Measurements from ENCODE around the gene ZNF865. TPM values are rescaled to one million over a fixed set of nuclear protein-coding genes. Genes with fewer than 3 reads are reported as not detected.

ZNF865 gene
- polyA plus RNA-seq, 6 donors from 2014 or later, result 0.12 to 0.60 (median 0.18) TPM; not detected in 2

DNA sequence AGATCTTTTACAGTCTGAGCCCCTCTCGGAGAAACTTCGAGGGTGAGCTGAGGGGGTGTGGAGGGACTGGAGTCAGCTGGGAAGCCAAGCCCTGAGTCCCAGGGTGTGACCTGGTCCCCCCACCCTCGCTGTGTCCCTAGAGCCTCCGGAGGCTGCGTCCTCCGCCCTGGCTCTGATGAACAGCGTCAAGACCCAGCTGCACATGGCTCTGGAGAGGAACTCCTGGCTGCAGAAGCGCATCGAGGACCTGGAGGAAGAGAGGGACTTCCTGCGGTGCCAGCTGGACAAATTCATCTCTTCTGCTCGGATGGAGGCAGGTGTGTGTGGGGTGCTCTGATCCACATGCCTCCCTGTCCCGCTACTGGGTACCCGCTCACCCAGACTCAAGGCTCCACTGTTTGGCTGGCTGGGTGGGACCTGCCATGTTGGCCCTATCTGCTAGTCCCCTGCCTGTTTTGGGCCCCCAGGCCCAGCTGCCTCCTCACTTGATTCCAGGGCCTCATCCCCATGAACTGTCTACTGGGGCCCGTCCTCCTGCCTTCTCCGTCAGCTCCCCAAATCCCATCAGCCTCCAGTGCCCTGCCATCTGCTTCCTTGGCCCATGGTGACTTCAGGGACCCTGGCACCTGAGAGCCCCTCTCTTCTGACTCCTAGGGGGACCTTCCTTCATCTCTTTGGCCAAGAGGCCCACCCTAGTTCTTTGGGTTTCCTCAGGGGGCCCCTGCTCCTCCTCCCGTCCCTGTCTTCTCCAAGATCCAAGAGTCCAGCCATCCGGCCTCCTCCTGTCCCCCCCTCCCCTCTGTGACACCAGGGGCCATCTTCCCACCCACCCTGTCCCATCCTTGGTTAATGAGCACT, 44.0 kb downstream of the ZNF865 start:
- H3K9me3 Mint-ChIP-seq, result no peaks in the 10 kb centered on the region
- no peak for DNase-seq
- peaks cover 35 to 56% (median 53%) of the 10 kb centered on the region in 3 donors for H3K4me1 Mint-ChIP-seq
- H3K36me3 Mint-ChIP-seq, result peaks cover 0 to 5% of the 10 kb centered on the region in 2 donors
- H3K4me3 Mint-ChIP-seq, result peak overlapping the region; percentile 81 to 98 (median 91)
- peak overlapping the region in 5 of 6 donors; percentile 77 to 93 (median 82) for H3K27ac Mint-ChIP-seq
- no peaks in the 10 kb centered on the region for H3K27me3 Mint-ChIP-seq
- ATAC-seq (ENCODE audit: low read depth in 2 of 2), result no peak

DNA sequence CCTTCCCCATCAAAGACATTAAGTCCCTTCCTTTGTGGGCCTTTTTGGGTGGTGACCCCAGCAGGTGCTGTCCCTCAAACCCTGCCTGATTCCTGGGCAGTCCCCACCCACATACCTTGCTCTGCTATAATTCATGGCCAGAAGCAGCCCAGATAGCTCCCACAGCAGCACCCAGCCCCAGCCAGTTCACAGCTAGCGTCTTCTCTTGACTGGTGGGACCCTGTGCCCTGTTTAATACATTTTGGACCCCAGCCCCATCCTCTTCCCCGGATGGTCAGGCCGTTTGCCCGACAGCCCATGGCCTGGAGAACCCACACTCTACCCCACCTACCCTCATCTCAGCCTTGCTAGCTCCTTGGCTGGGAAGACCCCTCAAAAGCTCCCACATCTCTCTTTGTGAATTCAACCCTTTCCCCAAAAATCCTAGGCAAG, 44.7 kb downstream of the ZNF865 start:
- Mint-ChIP-seq H3K36me3 (peaks cover 0 to 5% of the 10 kb centered on the region in 2 donors), H3K9me3 (no peaks in the 10 kb centered on the region), H3K4me3 (peak overlapping the region; percentile 43 to 92 (median 74)), H3K27me3 (no peaks in the 10 kb centered on the region), H3K4me1 (peaks cover 33 to 52% (median 51%) of the 10 kb centered on the region in 3 donors), H3K27ac (peak overlapping the region in 4 of 6 donors; percentile 59 to 94 (median 80))
- no peak for DNase-seq
- no peak for ATAC-seq (ENCODE audit: low read depth in 2 of 2)

DNA sequence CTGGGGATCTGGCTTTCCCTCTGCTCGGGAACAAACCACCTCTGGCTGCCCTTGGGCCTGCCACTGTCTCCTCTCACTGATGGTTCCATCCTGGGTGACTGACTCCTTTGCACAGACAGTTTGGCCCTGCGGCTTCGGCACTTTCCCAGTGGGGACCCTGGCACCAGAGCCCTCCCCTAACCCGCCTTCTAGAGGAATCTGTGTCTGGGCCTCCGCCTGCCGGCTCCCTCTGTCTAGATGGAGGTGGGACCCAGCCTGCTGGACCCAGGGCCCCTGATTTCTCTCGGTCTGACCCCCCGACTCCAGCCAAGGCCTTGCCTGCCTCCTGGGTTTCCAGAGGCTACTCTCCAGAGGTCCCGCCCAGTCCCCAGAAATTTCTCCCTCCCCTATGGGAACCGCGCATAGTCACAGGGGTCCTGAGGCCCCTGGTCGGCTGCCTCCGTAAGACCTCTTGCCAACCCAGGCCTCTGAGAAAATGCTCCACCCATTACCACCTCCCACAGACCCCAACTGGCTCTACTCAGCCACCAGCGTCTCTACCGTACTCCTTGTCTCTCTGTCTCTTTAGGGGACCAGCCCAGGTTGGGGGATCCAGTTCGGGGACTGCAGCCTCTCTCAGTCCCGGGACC, 45.3 kb downstream of the ZNF865 start:
- Mint-ChIP-seq H3K4me1 (peaks cover 37 to 49% (median 49%) of the 10 kb centered on the region in 3 donors), H3K9me3 (no peaks in the 10 kb centered on the region), H3K36me3 (peaks cover 0 to 5% of the 10 kb centered on the region in 2 donors), H3K27ac (peak overlapping the region in 4 of 6 donors; percentile 67 to 94 (median 90)), H3K27me3 (no peaks in the 10 kb centered on the region), H3K4me3 (peak overlapping the region; percentile 38 to 92 (median 74))
- DNase-seq (no peak), ATAC-seq (ENCODE audit: low read depth in 2 of 2) (no peak)

DNA sequence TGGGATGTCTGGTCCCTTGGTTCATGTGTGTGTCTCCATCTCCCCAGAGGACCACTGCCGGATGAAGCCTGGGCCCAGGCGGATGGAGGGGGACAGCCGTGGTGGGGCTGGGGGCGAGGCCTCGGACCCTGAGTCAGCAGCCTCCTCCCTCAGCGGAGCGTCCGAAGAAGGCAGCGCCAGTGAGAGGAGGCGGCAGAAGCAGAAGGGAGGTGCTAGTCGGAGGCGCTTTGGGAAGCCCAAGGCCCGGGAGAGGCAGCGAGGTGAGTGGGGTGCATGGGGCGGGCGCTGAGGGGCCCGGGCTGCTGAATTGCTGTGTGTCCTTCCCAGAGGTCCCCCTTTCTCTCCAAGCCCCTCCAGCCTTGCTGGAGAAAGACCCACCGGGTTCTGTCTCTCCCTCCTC, 45.8 kb downstream of the ZNF865 start:
- DNase-seq, result no peak

DNA sequence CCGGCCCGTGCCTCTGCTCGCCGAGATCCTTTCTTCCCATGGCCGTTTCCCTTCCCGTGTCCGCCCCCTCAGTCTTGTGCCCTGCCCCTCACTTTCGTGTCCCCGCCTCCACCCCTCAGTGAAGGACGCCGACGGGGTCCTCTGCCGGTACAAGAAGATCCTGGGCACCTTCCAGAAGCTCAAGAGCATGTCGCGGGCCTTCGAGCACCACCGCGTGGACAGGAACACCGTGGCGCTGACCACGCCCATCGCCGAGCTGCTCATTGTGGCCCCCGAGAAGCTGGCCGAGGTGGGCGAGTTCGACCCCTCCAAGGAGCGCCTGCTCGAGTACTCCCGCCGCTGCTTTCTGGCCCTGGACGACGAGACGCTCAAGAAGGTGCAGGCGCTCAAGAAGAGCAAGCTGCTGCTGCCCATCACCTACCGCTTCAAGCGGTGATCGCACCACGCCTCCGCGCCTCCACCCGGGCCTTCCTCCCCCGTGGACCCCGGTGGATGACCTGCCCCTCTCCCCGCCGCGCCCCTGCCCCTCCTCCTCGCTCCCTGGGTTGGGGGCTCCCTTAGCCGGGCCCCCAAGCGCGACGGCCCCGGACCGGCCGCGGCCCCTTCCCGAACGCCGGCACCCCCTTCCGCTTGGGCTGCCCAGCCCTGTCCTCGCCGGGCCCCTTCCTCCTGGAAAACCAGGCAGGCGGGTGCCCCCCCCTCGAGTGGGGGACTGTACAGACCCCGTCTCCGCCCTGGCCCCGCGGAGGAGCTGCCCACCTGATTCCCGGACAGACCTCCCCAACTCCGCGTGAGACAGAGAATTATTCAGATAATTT, 47.1 kb downstream of the ZNF865 start:
- ATAC-seq (ENCODE audit: low read depth in 2 of 2), result no peak
- peak overlapping the region in 4 of 6 donors; percentile 72 to 99 (median 91) for H3K27ac Mint-ChIP-seq
- peaks cover 42 to 55% (median 55%) of the 10 kb centered on the region in 3 donors for H3K4me1 Mint-ChIP-seq
- DNase-seq, result no peak
- H3K36me3 Mint-ChIP-seq, result peaks cover 0 to 5% of the 10 kb centered on the region in 2 donors
- peak overlapping the region in 4 of 8 donors; percentile 20 to 60 (median 42) for H3K4me3 Mint-ChIP-seq
- no peaks in the 10 kb centered on the region for H3K27me3 Mint-ChIP-seq
- no peaks in the 10 kb centered on the region for H3K9me3 Mint-ChIP-seq

More for the DNA sequence above, 45.8 kb downstream of the ZNF865 start:
- peaks cover 0 to 5% of the 10 kb centered on the region in 2 donors for H3K36me3 Mint-ChIP-seq
- peak overlapping the region in 1 of 6 donors; percentile 93 for H3K27ac Mint-ChIP-seq
- peak overlapping the region in 2 of 8 donors; percentile 91 to 92 for H3K4me3 Mint-ChIP-seq
- no peak for ATAC-seq (ENCODE audit: low read depth in 2 of 2)
- H3K4me1 Mint-ChIP-seq, result peaks cover 42 to 54% (median 52%) of the 10 kb centered on the region in 3 donors
- no peaks in the 10 kb centered on the region for H3K27me3 Mint-ChIP-seq
- H3K9me3 Mint-ChIP-seq, result no peaks in the 10 kb centered on the region

DNA sequence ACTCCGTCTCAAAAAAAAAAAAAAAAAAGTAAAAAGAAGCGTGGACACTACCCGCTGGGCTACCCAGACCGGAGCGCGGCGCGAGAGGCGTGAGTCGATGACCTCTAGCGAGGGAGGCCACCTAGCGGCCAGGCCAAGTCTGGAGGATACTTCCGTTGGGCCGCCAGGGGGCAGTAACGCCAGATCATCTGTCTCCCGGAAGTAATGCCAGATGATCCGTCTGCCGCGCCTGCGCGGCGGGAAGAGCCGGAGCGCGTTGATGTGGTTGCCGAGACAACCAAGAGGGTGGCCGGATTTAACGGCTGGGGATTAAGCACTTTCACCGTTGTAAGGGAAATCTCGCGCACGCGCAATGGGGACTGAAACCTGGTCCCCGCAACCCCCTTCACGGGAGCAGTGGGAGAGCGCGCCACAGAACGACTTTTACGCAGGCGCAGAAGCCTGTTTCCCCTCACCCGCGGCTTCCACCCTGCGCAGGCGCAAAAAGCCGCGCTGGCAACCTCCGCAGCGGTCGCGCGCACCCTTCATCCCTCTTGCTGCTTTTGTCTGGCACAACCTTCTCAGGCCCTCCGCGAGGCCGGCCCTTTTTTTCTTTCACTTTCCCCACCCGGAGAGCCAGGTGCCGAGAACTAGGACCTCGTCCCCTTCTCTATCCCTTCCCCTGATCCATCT, 48.3 kb downstream of the ZNF865 start:
- no peaks in the 10 kb centered on the region for H3K27me3 Mint-ChIP-seq
- ATAC-seq (ENCODE audit: low read depth in 2 of 2) (peak; percentile 47 to 49), DNase-seq (peak; percentile 98)
- peaks cover 44 to 57% (median 56%) of the 10 kb centered on the region in 3 donors for H3K4me1 Mint-ChIP-seq
- H3K27ac Mint-ChIP-seq, result peak overlapping the region; percentile 96 to 99 (median 99)
- H3K4me3 Mint-ChIP-seq, result peak overlapping the region; percentile 91 to 99 (median 96)
- H3K36me3 Mint-ChIP-seq, result peaks cover 0 to 5% of the 10 kb centered on the region in 2 donors
- no peaks in the 10 kb centered on the region for H3K9me3 Mint-ChIP-seq

DNA sequence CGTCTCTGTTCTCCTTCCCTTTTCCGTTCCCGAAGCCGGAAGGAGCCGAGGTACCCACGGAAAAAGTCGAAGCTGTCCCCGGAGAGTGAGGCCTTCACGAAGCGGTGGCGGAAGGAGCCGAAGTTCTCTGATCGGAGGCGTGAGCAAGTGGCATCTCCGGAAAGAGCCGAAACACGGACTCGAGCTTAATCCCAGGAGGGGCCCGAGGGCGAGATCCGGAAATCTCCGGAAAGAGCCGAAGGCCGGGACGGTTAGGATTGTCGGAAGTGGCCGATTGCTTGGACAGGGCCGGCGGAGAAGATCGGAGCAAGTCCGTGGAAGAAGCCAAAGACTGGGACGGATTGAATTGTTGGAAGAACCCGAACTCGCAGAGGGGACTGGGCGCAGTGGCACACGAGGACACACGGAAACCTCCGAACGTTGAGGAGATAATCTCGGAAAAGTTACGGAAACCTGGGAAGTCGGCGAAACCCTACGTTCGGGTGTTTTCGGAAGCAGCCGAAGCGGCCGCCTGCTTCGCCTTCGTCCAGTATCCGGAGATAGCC, 48.9 kb downstream of the ZNF865 start:
- Mint-ChIP-seq H3K9me3 (no peaks in the 10 kb centered on the region), H3K27ac (peak overlapping the region; percentile 96 to 99 (median 99)), H3K36me3 (peaks cover 0 to 8% of the 10 kb centered on the region in 2 donors), H3K27me3 (no peaks in the 10 kb centered on the region), H3K4me1 (peaks cover 43 to 56% (median 54%) of the 10 kb centered on the region in 3 donors), H3K4me3 (peak overlapping the region; percentile 91 to 99 (median 96))
- DNase-seq (peak; percentile 99), ATAC-seq (ENCODE audit: low read depth in 2 of 2) (peak; percentile 68 to 70)

DNA sequence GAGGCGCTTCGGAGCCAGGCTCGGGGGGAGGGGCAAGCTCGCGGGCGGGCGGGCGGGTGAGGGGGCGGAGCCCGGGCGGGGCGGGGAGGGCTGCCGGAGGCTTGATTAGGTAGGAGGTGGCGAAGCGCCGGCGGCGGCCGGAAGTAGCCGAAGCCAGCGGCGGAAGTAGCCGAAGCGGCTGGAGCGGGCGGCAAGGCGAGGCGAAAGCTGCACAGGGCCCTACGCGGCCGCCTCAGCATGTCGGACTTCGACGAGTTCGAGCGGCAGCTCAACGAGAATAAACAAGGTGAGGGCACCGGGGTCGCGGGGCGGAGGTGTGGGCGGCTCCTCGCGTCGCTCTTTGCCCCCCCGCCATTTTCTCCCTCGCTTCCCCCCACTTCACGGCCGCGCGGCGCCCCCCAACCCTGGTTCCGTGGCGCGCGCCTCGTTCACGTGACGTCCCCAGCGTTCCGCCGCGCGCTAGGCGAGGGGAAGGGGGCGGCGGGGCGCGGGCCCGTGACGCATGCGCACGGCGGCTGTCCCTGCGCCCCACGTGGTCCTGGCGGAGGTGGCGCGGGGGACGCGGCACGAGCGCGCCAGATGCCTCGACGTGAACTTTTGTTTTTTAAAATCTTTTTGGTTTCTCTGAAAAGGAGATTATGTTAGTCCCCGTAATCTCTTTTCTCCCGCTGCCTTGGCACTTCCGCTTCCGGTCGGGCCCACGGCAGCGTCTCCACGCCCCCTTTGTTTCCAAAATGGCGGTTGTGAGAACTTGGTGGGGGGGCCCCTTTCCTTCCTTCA, 49.6 kb downstream of the ZNF865 start, which contains the start of gene U2AF2:
U2AF2 (plus strand) TSS at position 168 of the 780 bp plus-strand sequence; CDS start at position 238, 70 bp downstream.
- peaks cover 0 to 13% of the 10 kb centered on the region in 2 donors for H3K36me3 Mint-ChIP-seq
- ATAC-seq (ENCODE audit: low read depth in 2 of 2), result peak; percentile 43 to 49
- H3K9me3 Mint-ChIP-seq, result no peaks in the 10 kb centered on the region
- H3K27me3 Mint-ChIP-seq, result no peaks in the 10 kb centered on the region
- peak within 1 kb of the TSS; percentile 91 to 99 (median 96) for H3K4me3 Mint-ChIP-seq
- H3K4me1 Mint-ChIP-seq, result peaks cover 43 to 56% (median 54%) of the 10 kb centered on the region in 3 donors
- H3K27ac Mint-ChIP-seq, result peak within 1 kb of the TSS; percentile 96 to 99 (median 99)
- peak; percentile 92 for DNase-seq

DNA sequence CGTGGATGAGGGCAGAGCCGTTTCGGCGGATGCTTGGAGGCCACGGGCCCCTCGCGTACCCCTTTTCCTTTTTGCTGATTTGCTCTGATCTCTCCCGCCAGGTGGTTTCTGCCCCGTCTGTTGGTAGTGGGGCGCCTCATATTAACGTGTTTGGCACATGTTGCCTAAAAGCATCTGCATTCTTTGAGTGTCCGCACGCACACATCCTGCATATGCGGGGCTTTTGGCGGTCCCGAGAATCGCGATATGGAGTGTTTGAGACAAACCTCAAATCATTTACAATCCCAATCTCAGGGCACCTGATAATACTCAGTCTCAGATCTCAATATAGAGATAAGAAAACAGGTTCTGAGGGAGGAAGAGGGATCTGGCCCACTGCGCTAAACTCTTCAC, 50.2 kb downstream of the ZNF865 start:
- H3K4me1 Mint-ChIP-seq, result peaks cover 43 to 54% (median 54%) of the 10 kb centered on the region in 3 donors
- H3K27ac Mint-ChIP-seq, result peak overlapping the region; percentile 96 to 99 (median 98)
- peak overlapping the region; percentile 91 to 99 (median 96) for H3K4me3 Mint-ChIP-seq
- no peak for ATAC-seq (ENCODE audit: low read depth in 2 of 2)
- peaks cover 0 to 13% of the 10 kb centered on the region in 2 donors for H3K36me3 Mint-ChIP-seq
- H3K9me3 Mint-ChIP-seq, result no peaks in the 10 kb centered on the region
- no peak for DNase-seq
- no peaks in the 10 kb centered on the region for H3K27me3 Mint-ChIP-seq

DNA sequence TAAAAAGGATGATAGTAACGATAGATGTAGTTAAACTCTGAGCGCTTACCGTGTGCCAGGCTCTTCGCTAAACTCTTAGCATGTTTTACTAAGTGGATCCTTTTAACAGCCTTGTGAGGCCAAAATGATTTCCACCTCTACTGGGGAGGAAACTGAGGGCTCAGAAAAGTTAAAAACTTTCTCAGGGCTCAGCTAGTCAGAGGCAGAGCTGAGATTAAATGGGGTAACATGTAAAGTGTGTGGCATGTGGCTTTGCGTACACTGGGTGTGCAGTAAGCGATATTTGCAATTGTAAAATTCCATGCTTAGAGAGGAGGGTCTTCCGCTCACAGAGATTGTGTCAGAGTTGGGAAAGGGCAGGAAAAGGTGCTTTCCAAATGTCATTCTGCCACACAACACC, 51.1 kb downstream of the ZNF865 start:
- DNase-seq (no peak), ATAC-seq (ENCODE audit: low read depth in 2 of 2) (no peak)
- H3K36me3 Mint-ChIP-seq, result peaks cover 0 to 9% of the 10 kb centered on the region in 2 donors
- no peaks in the 10 kb centered on the region for H3K27me3 Mint-ChIP-seq
- H3K27ac Mint-ChIP-seq, result peak overlapping the region in 4 of 6 donors; percentile 67 to 99 (median 98)
- H3K4me1 Mint-ChIP-seq, result peaks cover 40 to 53% (median 48%) of the 10 kb centered on the region in 3 donors
- H3K9me3 Mint-ChIP-seq, result no peaks in the 10 kb centered on the region
- H3K4me3 Mint-ChIP-seq, result peak overlapping the region; percentile 91 to 99 (median 96)

DNA sequence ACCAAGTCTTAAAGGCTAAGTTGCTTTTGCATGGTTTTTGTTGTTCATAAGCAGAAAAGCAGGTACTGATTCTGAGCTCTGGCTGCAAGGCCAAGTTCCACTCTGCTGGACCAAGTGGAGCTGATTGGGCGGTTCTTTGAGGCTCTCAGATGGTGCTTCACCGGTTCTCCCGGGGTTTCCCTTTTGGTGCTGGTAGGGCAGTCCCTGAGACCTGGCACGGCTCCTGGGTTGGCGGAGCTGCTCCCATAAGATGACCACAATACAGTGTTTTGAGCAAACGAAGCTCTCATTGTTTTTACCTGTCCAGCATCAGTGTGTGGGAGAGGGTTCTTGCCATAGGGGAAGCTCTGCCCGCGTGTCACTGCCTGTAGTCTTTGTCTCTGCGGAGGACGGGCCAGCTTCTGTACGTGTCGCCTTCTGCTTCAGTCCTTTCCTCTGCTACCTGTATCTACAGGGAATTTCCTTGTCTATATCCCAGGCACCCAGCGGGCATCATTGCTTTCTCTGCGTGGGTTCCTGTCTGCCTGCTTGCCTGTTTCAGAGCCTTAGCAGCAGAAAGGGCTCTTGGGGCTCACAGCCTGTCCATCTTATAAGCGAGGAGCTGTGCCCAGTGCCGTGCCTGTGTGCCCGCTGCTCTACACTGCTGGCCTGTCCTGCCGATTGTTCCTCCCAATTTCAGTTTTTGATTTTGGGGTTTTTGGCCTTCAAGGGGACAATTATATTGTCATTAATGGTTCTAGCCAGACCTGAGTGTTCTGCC, 51.7 kb downstream of the ZNF865 start:
- Mint-ChIP-seq H3K27me3 (no peaks in the 10 kb centered on the region), H3K4me3 (peak overlapping the region; percentile 42 to 99 (median 94)), H3K9me3 (no peaks in the 10 kb centered on the region), H3K36me3 (peaks cover 0 to 16% of the 10 kb centered on the region in 2 donors), H3K4me1 (peaks cover 43 to 56% (median 48%) of the 10 kb centered on the region in 3 donors), H3K27ac (peak overlapping the region in 5 of 6 donors; percentile 67 to 96 (median 87))
- ATAC-seq (ENCODE audit: low read depth in 2 of 2) (no peak), DNase-seq (no peak)

Data from naive B cell (primary cell).